BJ (cell line): ENCODE results near the gene ATP11C. TPM values are rescaled to one million over a fixed set of nuclear protein-coding genes. Genes with fewer than 3 reads are reported as not detected.
"Not testable (repeated sequence)": the region's sequence is repeated elsewhere in the genome, so short reads cannot be mapped to it uniquely, and the experiment has no call there.

Experiments
- CTCF ChIA-PET: fragments of 350-600 bp; formaldehyde crosslinking; extraction: SDS; loops from one replicate; lab custom pipeline; 2021; ENCODE audit warnings: antibody characterized with exemption, inconsistent platforms; lab: Yijun Ruan, JAX
- POLR2A ChIA-PET: fragments of 300-600 bp; sonication (Branson Sonifier 250); formaldehyde crosslinking; extraction: SDS; loops from one replicate; lab custom pipeline; 2021; ENCODE audit warnings: antibody characterized with exemption; lab: Charles Lee
- DNase-seq: peaks from one replicate; pipeline ENCODE4 v3.0.0-alpha.2; 2011; ENCODE audit warnings: low read depth
- H3K27me3 ChIP-seq: 2 replicates; pipeline ENCODE4 v1.6.0; 2011; ENCODE audit warnings: low read length; ENCODE audit not compliant: control insufficient read depth, insufficient read depth
- H3K36me3 ChIP-seq: 2 replicates; pipeline ENCODE4 v1.5.1; 2011; ENCODE audit warnings: low read length; ENCODE audit not compliant: control insufficient read depth, insufficient read depth
- H3K4me3 ChIP-seq: 2 replicates; pipeline ENCODE4 v1.5.1; 2011; ENCODE audit warnings: low read depth, mild to moderate bottlenecking, control low read depth, low read length
- polyA plus RNA-seq: library from polyadenylated mRNA; depleted of rRNA; stranded (reverse); fragments of >200 nt; gene quantifications from 2 replicates; pipeline ENCODE4 v1.2.3, GENCODE V29; 2011
- TF ChIP-seq, protein P1 (sequence below): IDR thresholded peaks from 2 replicates; pipeline ENCODE4 v1.5.1; 2011; ENCODE audit warnings: low read depth, mild to moderate bottlenecking, control low read depth, inconsistent platforms, low read length, moderate library complexity; ENCODE audit not compliant: insufficient read depth

ATP11C gene
- polyA plus RNA-seq, 1 experiment = 7.7 TPM

DNA sequence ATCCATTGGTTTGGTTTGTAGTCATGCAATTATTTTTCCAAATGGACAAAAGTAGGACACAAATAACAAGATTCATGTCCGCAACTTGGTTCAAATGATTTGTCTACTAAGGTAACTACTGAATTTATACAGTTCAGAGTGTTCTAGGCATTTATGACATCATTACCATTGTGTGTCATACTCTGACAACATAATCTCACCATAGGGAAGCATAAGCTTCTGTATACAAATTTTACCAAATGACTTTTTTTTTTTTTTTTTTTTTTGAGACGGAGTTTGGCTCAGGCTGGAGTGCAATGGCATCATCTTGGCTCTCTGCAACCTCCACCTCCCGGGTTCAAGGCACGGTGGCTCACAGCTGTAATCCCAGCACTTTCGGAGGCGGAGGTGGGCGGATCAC is 32.6 kb upstream of the ATP11C start, which contains the start of gene CXorf66:
Gene CXorf66, minus strand, starts transcription at position 101 of the 400 bp plus-strand sequence. Its CDS starts 25 bp downstream, at position 76.
- Histone ChIP-seq H3K4me3 (no peak within 1 kb of the TSS), H3K36me3 (no peaks in the 10 kb centered on the region), H3K27me3 (no peaks in the 10 kb centered on the region)
- POLR2A ChIA-PET = no interaction called here
- CTCF ChIA-PET = no interaction called here
- TF ChIP-seq, protein P1, sequence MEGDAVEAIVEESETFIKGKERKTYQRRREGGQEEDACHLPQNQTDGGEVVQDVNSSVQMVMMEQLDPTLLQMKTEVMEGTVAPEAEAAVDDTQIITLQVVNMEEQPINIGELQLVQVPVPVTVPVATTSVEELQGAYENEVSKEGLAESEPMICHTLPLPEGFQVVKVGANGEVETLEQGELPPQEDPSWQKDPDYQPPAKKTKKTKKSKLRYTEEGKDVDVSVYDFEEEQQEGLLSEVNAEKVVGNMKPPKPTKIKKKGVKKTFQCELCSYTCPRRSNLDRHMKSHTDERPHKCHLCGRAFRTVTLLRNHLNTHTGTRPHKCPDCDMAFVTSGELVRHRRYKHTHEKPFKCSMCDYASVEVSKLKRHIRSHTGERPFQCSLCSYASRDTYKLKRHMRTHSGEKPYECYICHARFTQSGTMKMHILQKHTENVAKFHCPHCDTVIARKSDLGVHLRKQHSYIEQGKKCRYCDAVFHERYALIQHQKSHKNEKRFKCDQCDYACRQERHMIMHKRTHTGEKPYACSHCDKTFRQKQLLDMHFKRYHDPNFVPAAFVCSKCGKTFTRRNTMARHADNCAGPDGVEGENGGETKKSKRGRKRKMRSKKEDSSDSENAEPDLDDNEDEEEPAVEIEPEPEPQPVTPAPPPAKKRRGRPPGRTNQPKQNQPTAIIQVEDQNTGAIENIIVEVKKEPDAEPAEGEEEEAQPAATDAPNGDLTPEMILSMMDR = no peak
- DNase-seq = no peak

DNA sequence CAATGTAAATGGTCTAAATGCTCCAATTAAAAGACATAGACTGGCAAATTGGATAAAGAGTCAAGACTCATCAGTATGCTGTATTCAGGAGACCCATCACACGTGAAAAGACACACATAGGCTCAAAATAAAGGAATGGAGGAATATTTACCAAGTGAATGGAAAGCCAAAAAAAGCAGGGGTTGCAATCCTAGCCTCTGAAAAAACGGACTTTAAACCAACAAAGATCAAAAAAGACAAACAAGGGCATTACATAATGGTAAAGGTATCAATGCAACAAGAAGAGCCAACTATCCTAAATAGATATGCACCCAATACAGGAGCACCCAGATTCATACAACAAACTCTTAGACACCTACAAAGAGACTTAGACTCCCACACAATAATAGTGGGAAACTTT is 28.2 kb upstream of the ATP11C start:
- H3K4me3 ChIP-seq, CTCF ChIA-PET, DNase-seq, POLR2A ChIA-PET, H3K27me3 ChIP-seq, H3K36me3 ChIP-seq: not testable (repeated sequence)

DNA sequence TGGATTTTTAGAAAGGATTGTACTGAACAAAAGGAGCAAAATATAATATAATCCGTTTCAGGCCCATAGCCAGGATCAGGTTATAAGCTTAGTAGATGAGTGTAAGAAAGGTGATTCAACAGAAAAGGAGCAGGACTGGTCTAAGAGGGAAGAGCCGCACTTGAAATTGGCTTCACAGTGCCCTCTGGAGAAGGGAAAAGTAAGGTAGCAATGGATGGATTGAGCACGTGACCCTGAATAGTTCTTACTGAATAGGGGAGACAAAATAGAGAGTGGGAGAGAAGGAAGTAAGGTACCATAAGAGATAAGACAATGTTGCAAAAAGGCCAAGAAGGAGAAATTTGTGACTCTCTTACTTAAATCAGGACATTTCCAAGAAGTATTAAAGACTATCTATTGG is 16.9 kb upstream of the ATP11C start:
- Histone ChIP-seq H3K4me3 (no peak overlapping the region), H3K27me3 (no peaks in the 10 kb centered on the region), H3K36me3 (no peaks in the 10 kb centered on the region)
- CTCF ChIA-PET = interaction anchor here (0.5 kb wide), 1 partner anchor 361 kb away, joined by 3 read pairs; no protein-coding TSS in a partner anchor
- TF ChIP-seq, protein P1 = no peak
- no peak for DNase-seq
- POLR2A ChIA-PET = no interaction called here

DNA sequence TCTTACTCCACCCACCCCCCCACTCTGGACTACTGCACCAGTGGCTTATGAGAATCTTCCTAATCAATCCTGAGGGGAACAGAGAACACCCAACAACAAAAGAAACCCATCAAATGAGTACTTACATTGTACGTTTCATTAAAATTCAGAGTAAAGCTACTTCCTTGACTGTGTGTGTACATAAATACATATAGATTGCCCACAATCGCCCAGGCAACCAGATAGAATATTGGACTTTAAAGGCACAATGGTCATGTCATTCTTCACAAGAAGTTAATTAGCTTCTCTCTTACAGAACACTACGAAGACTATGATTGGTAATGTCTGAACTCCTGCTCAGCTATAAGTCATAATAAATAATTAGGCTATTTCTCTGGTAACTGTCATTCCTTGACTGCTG is 12.2 kb upstream of the ATP11C start:
- Histone ChIP-seq H3K36me3 (no peaks in the 10 kb centered on the region), H3K27me3 (no peaks in the 10 kb centered on the region), H3K4me3 (no peak overlapping the region)
- DNase-seq = no peak
- TF ChIP-seq, protein P1 = no peak
- ChIA-PET CTCF (no interaction called here), POLR2A (no interaction called here)

DNA sequence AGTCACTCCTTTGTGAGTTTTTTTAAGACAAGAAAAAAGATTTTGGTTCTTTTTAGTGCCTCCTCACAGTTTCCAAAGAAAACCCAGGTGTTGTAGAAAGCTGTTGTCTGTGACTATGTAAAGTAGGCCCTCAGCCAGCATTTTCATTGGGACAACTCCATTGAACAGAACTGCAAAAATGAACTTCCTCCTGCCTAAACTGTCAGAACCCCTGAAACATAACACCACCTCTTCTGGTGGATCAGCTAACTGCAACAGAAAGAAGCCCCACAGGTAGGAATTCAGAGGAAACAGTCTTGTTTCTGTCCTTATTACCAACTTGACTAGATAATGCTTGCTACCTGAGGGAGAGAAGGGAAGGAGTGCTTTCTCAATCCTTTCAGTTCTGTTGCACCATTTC is 3.4 kb upstream of the ATP11C start:
- Histone ChIP-seq H3K4me3 (no peak overlapping the region), H3K27me3 (no peaks in the 10 kb centered on the region), H3K36me3 (no peaks in the 10 kb centered on the region)
- TF ChIP-seq, protein P1 = no peak
- ChIA-PET POLR2A (no interaction called here), CTCF (no interaction called here)
- DNase-seq = no peak

DNA sequence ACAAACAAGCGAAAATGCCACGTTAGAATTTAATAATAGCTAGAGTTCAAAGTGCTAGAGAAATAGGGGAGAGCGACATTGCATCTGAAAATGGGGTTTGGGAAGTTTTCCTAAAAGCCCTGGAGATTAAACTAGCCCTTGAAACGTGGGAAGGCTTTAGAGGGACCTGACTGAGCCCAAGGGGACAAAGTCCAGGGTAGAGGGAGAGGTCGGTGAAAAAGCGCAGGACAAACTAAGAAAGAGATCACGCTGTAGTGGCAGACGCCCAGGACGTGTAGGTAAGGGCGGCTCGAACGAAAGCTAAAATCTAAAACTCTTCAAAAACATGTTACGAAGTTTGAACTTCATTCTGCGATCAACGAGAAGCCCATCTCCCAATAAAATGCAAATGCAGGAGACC is 1.1 kb upstream of the ATP11C start:
- POLR2A ChIA-PET = interaction anchor here (0.6 kb wide), 1 partner anchor 30 kb away, joined by 3 read pairs; no protein-coding TSS in a partner anchor
- CTCF ChIA-PET = no interaction called here
- no peaks in the 10 kb centered on the region for H3K36me3 ChIP-seq
- H3K4me3 ChIP-seq = peak overlapping the region; percentile 73
- no peaks in the 10 kb centered on the region for H3K27me3 ChIP-seq
- TF ChIP-seq, protein P1 = no peak
- DNase-seq = no peak
